Stimulated activated CD8-positive, alpha-beta memory T cell treated with anti-CD3 and anti-CD28 coated beads, Interleukin-12 subunit alpha, Interleukin-12 subunit beta, amount 100 ng/mL, for 4 hours (primary cell): ENCODE data around the gene BPHL.
"Not testable (repeated sequence)": the region's sequence is repeated elsewhere in the genome, so short reads cannot be mapped to it uniquely, and the experiment has no call there.

Experiments
- DNase-seq: peaks from one replicate; pipeline ENCODE4 v3.0.0-alpha.2; 2020; ENCODE audit warnings: low read depth

BPHL gene

GRCh38 chr6:3156184-3157130 is 37.9 kb downstream of the BPHL start:
- DNase-seq, result peak; percentile 13

- DNase-seq, result peak; percentile 81
Measured at GRCh38 chr6:3157131-3157933, 38.8 kb downstream of the BPHL start, which contains the start of gene TUBB2A. TSS of gene TUBB2A (minus strand) at chr6:3157544. CDS start at chr6:3157463, 81 bp downstream.

GRCh38 chr6:3159805-3160781 is 41.6 kb downstream of the BPHL start:
- DNase-seq, result peak; percentile 52

GRCh38 chr6:3162067-3162497 is 43.6 kb downstream of the BPHL start:
- no peak for DNase-seq

- DNase-seq, result peak; percentile 48
Measured at GRCh38 chr6:3162565-3163247, 44.2 kb downstream of the BPHL start.

- DNase-seq, result no peak
Measured at GRCh38 chr6:3163248-3163594, 44.7 kb downstream of the BPHL start.

- DNase-seq, result no peak
Measured at GRCh38 chr6:3164388-3164787, 45.9 kb downstream of the BPHL start.

GRCh38 chr6:3165631-3166534 is 47.4 kb downstream of the BPHL start:
- DNase-seq, result no peak

- DNase-seq, result not testable (repeated sequence)
Measured at GRCh38 chr6:3166535-3167225, 48.2 kb downstream of the BPHL start.

GRCh38 chr6:3168046-3168445 is 49.5 kb downstream of the BPHL start:
- DNase-seq, result not testable (repeated sequence)

GRCh38 chr6:3170676-3171075 is 52.2 kb downstream of the BPHL start:
- not testable (repeated sequence) for DNase-seq

- DNase-seq, result not testable (repeated sequence)
Measured at GRCh38 chr6:3171313-3172175, 53.0 kb downstream of the BPHL start.

GRCh38 chr6:3172789-3173188 is 54.3 kb downstream of the BPHL start:
- DNase-seq, result not testable (repeated sequence)

- DNase-seq, result not testable (repeated sequence)
Measured at GRCh38 chr6:3173636-3174089, 55.2 kb downstream of the BPHL start.

GRCh38 chr6:3175715-3176402 is 57.3 kb downstream of the BPHL start:
- no peak for DNase-seq

GRCh38 chr6:3176562-3177355 is 58.2 kb downstream of the BPHL start:
- peak; percentile 24 for DNase-seq

GRCh38 chr6:3178666-3179065 is 60.2 kb downstream of the BPHL start:
- DNase-seq, result not testable (repeated sequence)
